Trophoblast cell (in vitro differentiated cells and primary cell): ENCODE measurements around the gene PNPLA1.

ENCODE experiments used
- DNase-seq, 2 donors: peaks; one replicate each; pipeline ENCODE4 v3.0.0-alpha.2; 2016
- H2AFZ ChIP-seq: 2 replicates; pipeline ENCODE4 v1.6.1; 2013; ENCODE audit warnings: low read length, moderate library complexity, mild to moderate bottlenecking; ENCODE audit not compliant: insufficient read depth, poor library complexity
- H2AK5ac ChIP-seq: 2 replicates; pipeline ENCODE4 v1.6.1; 2013; ENCODE audit warnings: mild to moderate bottlenecking, low read length
- H2BK120ac ChIP-seq: 2 replicates; pipeline ENCODE4 v1.6.1; 2013; ENCODE audit warnings: low read length, mild to moderate bottlenecking, moderate library complexity; ENCODE audit not compliant: insufficient read depth, poor library complexity
- H2BK12ac ChIP-seq: 2 replicates; pipeline ENCODE4 v1.6.1; 2013; ENCODE audit warnings: mild to moderate bottlenecking, low read length, moderate library complexity
- H2BK5ac ChIP-seq: 2 replicates; pipeline ENCODE4 v1.6.1; 2013; ENCODE audit warnings: low read length, low read depth, moderate library complexity, mild to moderate bottlenecking; ENCODE audit not compliant: poor library complexity
- H3K14ac ChIP-seq: 2 replicates; pipeline ENCODE4 v1.6.1; 2013; ENCODE audit warnings: mild to moderate bottlenecking, low read length
- H3K18ac ChIP-seq: 2 replicates; pipeline ENCODE4 v1.6.1; 2013; ENCODE audit warnings: mild to moderate bottlenecking, low read length
- H3K23ac ChIP-seq: 2 replicates; pipeline ENCODE4 v1.6.1; 2013; ENCODE audit warnings: low read length
- H3K27ac ChIP-seq: 2 replicates; pipeline ENCODE4 v1.5.1; 2013; ENCODE audit warnings: low read depth, mild to moderate bottlenecking, inconsistent platforms, low read length, moderate library complexity
- H3K27me3 ChIP-seq: 2 replicates; pipeline ENCODE4 v1.6.1; 2013; ENCODE audit warnings: inconsistent platforms, mild to moderate bottlenecking, low read length, moderate library complexity; ENCODE audit not compliant: insufficient read depth
- H3K36me3 ChIP-seq, 2 experiments: 1 replicate in 1 of 2; 2 replicates in 1 of 2; pipeline ENCODE4 v1.6.1; 2013; ENCODE audit warnings: low read length in 2 of 2, mild to moderate bottlenecking in 2 of 2, moderate library complexity in 1 of 2; ENCODE audit not compliant: insufficient read depth in 2 of 2, control insufficient read depth in 1 of 2
- H3K4ac ChIP-seq: 2 replicates; pipeline ENCODE4 v1.6.1; 2013; ENCODE audit warnings: low read depth, mild to moderate bottlenecking, low read length, moderate library complexity
- H3K4me1 ChIP-seq, 2 experiments: 1 replicate in 1 of 2; 2 replicates in 1 of 2; pipeline ENCODE4 v1.6.1; 2013; ENCODE audit warnings: low read length in 2 of 2, mild to moderate bottlenecking in 2 of 2, moderate library complexity in 1 of 2; ENCODE audit not compliant: insufficient read depth in 2 of 2, control insufficient read depth in 1 of 2
- H3K4me2 ChIP-seq: 2 replicates; pipeline ENCODE4 v1.6.1; 2013; ENCODE audit warnings: inconsistent platforms, mild to moderate bottlenecking, low read length, moderate library complexity
- H3K4me3 ChIP-seq: 2 replicates; pipeline ENCODE4 v1.5.1; 2013; ENCODE audit warnings: mild to moderate bottlenecking, low read depth, low read length, inconsistent platforms
- H3K79me1 ChIP-seq: one replicate; pipeline ENCODE4 v1.6.1; 2013; ENCODE audit warnings: low read length
- H3K79me2 ChIP-seq: 2 replicates; pipeline ENCODE4 v1.6.1; 2013; ENCODE audit warnings: low read length, mild to moderate bottlenecking; ENCODE audit not compliant: control insufficient read depth, insufficient read depth, poor library complexity
- H3K9ac ChIP-seq: 2 replicates; pipeline ENCODE4 v1.6.1; 2013; ENCODE audit warnings: mild to moderate bottlenecking, low read length
- H3K9me3 ChIP-seq: 2 replicates; pipeline ENCODE4 v1.6.1; 2013; ENCODE audit warnings: low read depth, mild to moderate bottlenecking, control low read depth, inconsistent platforms, low read length; ENCODE audit not compliant: insufficient read depth
- H4K12ac ChIP-seq: 2 replicates; pipeline ENCODE4 v1.6.1; 2013; ENCODE audit warnings: low read depth, mild to moderate bottlenecking, low read length, moderate library complexity
- H4K8ac ChIP-seq: 2 replicates; pipeline ENCODE4 v1.6.1; 2013; ENCODE audit warnings: low read depth, mild to moderate bottlenecking, low read length, moderate library complexity
- H4K91ac ChIP-seq: one replicate; pipeline ENCODE4 v1.6.1; 2013; ENCODE audit warnings: low read depth, mild to moderate bottlenecking, low read length, moderate library complexity
- WGBS: extraction: QIAGEN DNeasy Blood & Tissue Kit; methylation state at CpG from one replicate; pipeline ENCODE4 v1.1.7; 2013; ENCODE audit warnings: missing lambda C conversion rate; ENCODE audit not compliant: insufficient read length, insufficient coverage; ENCODE audit errors: extremely low coverage; 5-methylcytosine and 5-hydroxymethylcytosine counted together

Gene PNPLA1

GRCh38 chr6:36246506-36247268 lies 23.2 kb upstream of the PNPLA1 start:
- H3K27ac ChIP-seq: no peak overlapping the region
- H3K18ac ChIP-seq: no peak overlapping the region
- no peak overlapping the region for H3K9ac ChIP-seq
- H2AFZ ChIP-seq: no peak overlapping the region
- no peak overlapping the region for H3K4me2 ChIP-seq
- DNase-seq: peak in 1 of 2 donors; percentile 3
- H3K14ac ChIP-seq: peak overlapping the region; percentile 40
- peak overlapping the region; percentile 45 for H4K12ac ChIP-seq
- peak overlapping the region; percentile 19 for H4K91ac ChIP-seq
- H2BK5ac ChIP-seq: no peak overlapping the region
- no peaks in the 10 kb centered on the region for H3K27me3 ChIP-seq
- H3K79me1 ChIP-seq: peaks cover 6% of the 10 kb centered on the region
- peaks cover 16% of the 10 kb centered on the region in 2 experiments for H3K4me1 ChIP-seq
- H2BK12ac ChIP-seq: peak overlapping the region; percentile 59
- no peaks in the 10 kb centered on the region for H3K36me3 ChIP-seq
- no peaks in the 10 kb centered on the region for H3K9me3 ChIP-seq
- peak overlapping the region; percentile 10 for H2BK120ac ChIP-seq
- H3K79me2 ChIP-seq: peaks cover 4% of the 10 kb centered on the region
- H3K4ac ChIP-seq: no peak overlapping the region
- H3K23ac ChIP-seq: no peak overlapping the region
- H4K8ac ChIP-seq: no peak overlapping the region
- peak overlapping the region; percentile 71 for H2AK5ac ChIP-seq
- H3K4me3 ChIP-seq: no peak overlapping the region
- no CpG with 5 or more reads among the region's 22 CpGs for WGBS

- H3K4me2 ChIP-seq: no peak overlapping the region
- no peak overlapping the region for H2BK12ac ChIP-seq
- no peak overlapping the region for H4K8ac ChIP-seq
- H3K14ac ChIP-seq: no peak overlapping the region
- H4K12ac ChIP-seq: no peak overlapping the region
- no CpG with 5 or more reads among the region's 6 CpGs for WGBS
- H3K79me1 ChIP-seq: peaks cover 6% of the 10 kb centered on the region
- no peak for DNase-seq
- no peaks in the 10 kb centered on the region for H3K9me3 ChIP-seq
- H3K9ac ChIP-seq: no peak overlapping the region
- H2AFZ ChIP-seq: no peak overlapping the region
- no peak overlapping the region for H3K23ac ChIP-seq
- H3K4me3 ChIP-seq: no peak overlapping the region
- no peak overlapping the region for H2AK5ac ChIP-seq
- H3K27ac ChIP-seq: no peak overlapping the region
- no peak overlapping the region for H2BK5ac ChIP-seq
- H3K4me1 ChIP-seq: peaks cover 16% of the 10 kb centered on the region in 2 experiments
- H3K4ac ChIP-seq: no peak overlapping the region
- H3K27me3 ChIP-seq: no peaks in the 10 kb centered on the region
- no peaks in the 10 kb centered on the region for H3K36me3 ChIP-seq
- no peak overlapping the region for H4K91ac ChIP-seq
- peaks cover 4% of the 10 kb centered on the region for H3K79me2 ChIP-seq
- no peak overlapping the region for H2BK120ac ChIP-seq
- no peak overlapping the region for H3K18ac ChIP-seq
These were observed 22.2 kb upstream of the PNPLA1 start for GRCh38 chr6:36247693-36248092.

- no peak overlapping the region for H3K4me3 ChIP-seq
- no CpG with 5 or more reads among the region's 1 CpG for WGBS
- peaks cover 4% of the 10 kb centered on the region for H3K79me2 ChIP-seq
- H3K27me3 ChIP-seq: no peaks in the 10 kb centered on the region
- H2AFZ ChIP-seq: no peak overlapping the region
- no peak overlapping the region for H2AK5ac ChIP-seq
- no peak overlapping the region for H4K8ac ChIP-seq
- H2BK120ac ChIP-seq: no peak overlapping the region
- H3K9ac ChIP-seq: no peak overlapping the region
- no peak overlapping the region for H3K23ac ChIP-seq
- no peak overlapping the region for H3K27ac ChIP-seq
- H2BK12ac ChIP-seq: no peak overlapping the region
- no peak overlapping the region for H3K14ac ChIP-seq
- H2BK5ac ChIP-seq: no peak overlapping the region
- no peak for DNase-seq
- H3K4me2 ChIP-seq: no peak overlapping the region
- no peak overlapping the region for H3K18ac ChIP-seq
- no peak overlapping the region for H4K12ac ChIP-seq
- no peaks in the 10 kb centered on the region for H3K36me3 ChIP-seq
- peaks cover 9 to 13% of the 10 kb centered on the region in 2 experiments for H3K4me1 ChIP-seq
- H3K9me3 ChIP-seq: no peaks in the 10 kb centered on the region
- no peak overlapping the region for H3K4ac ChIP-seq
- H3K79me1 ChIP-seq: peaks cover 6% of the 10 kb centered on the region
- no peak overlapping the region for H4K91ac ChIP-seq
These were observed 20.9 kb upstream of the PNPLA1 start for GRCh38 chr6:36248980-36249379.

- H2BK5ac ChIP-seq: no peak overlapping the region
- H3K4me2 ChIP-seq: no peak overlapping the region
- H4K91ac ChIP-seq: no peak overlapping the region
- H2AK5ac ChIP-seq: no peak overlapping the region
- no peak overlapping the region for H3K9ac ChIP-seq
- H3K18ac ChIP-seq: no peak overlapping the region
- no peak overlapping the region for H3K27ac ChIP-seq
- H3K27me3 ChIP-seq: no peaks in the 10 kb centered on the region
- no peak for DNase-seq
- H3K4me1 ChIP-seq: peaks cover 7 to 11% of the 10 kb centered on the region in 2 experiments
- H2BK120ac ChIP-seq: no peak overlapping the region
- no peak overlapping the region for H3K4me3 ChIP-seq
- H3K79me1 ChIP-seq: peaks cover 6% of the 10 kb centered on the region
- no peak overlapping the region for H3K4ac ChIP-seq
- no peak overlapping the region for H4K12ac ChIP-seq
- no CpG with 5 or more reads among the region's 5 CpGs for WGBS
- H3K9me3 ChIP-seq: no peaks in the 10 kb centered on the region
- H3K36me3 ChIP-seq: no peaks in the 10 kb centered on the region
- H2BK12ac ChIP-seq: no peak overlapping the region
- H3K14ac ChIP-seq: no peak overlapping the region
- peaks cover 4% of the 10 kb centered on the region for H3K79me2 ChIP-seq
- H3K23ac ChIP-seq: no peak overlapping the region
- no peak overlapping the region for H2AFZ ChIP-seq
- H4K8ac ChIP-seq: no peak overlapping the region
These were observed 20.3 kb upstream of the PNPLA1 start for GRCh38 chr6:36249536-36249935.
